HEK293 (cell line): Measurements from ENCODE around the gene ZNF423.

Source experiments
- CTCF ChIA-PET: fragments of 350-600 bp; formaldehyde crosslinking; extraction: SDS; loops from one replicate; lab custom pipeline; 2021; ENCODE audit warnings: antibody characterized with exemption; lab: Yijun Ruan, JAX
- POLR2A ChIA-PET: fragments of 300-600 bp; formaldehyde crosslinking; extraction: SDS; loops from one replicate; lab custom pipeline; 2020; ENCODE audit warnings: antibody characterized with exemption, inconsistent platforms; lab: Yijun Ruan, JAX
- H3K27ac ChIP-seq: fragments of 200-500 bp; sonication (Bioruptor generic); 2 replicates; pipeline ENCODE4 v1.5.1; 2014; ENCODE audit warnings: low read depth, low read length, control low read depth, inconsistent platforms; ENCODE audit errors: extremely low read depth
- H3K36me3 ChIP-seq, 2 experiments: fragments of 200-500 bp in 1 of 2; sonication (Bioruptor generic) in 1 of 2; 1 replicate in 1 of 2; 2 replicates in 1 of 2; pipeline ENCODE4 v1.5.1; 2014 to 2017; ENCODE audit warnings: inconsistent platforms in 2 of 2, low read length in 2 of 2; ENCODE audit not compliant: control insufficient read depth in 2 of 2, insufficient read depth in 1 of 2
- H3K4me1 ChIP-seq: fragments of 200-500 bp; sonication (Bioruptor generic); 2 replicates; pipeline ENCODE4 v1.5.1; 2014; ENCODE audit warnings: mild to moderate bottlenecking, low read length, inconsistent platforms; ENCODE audit not compliant: control insufficient read depth, insufficient read depth
- H3K4me3 ChIP-seq: 2 replicates; pipeline ENCODE4 v1.5.1; 2011; ENCODE audit warnings: low read depth, mild to moderate bottlenecking, control low read depth, low read length, moderate library complexity
- H3K9me3 ChIP-seq: fragments of 200-500 bp; sonication (Bioruptor generic); 2 replicates; pipeline ENCODE4 v1.5.1; 2014; ENCODE audit warnings: low read depth, low read length, inconsistent platforms; ENCODE audit not compliant: control insufficient read depth, insufficient read depth
- MEIS1 ChIP-seq: sonication (generic); formaldehyde crosslinking; IDR thresholded peaks from 2 replicates; pipeline ENCODE4 v1.8.1; 2022; ENCODE audit warnings: missing genetic modification reagents, mild to moderate bottlenecking, borderline replicate concordance
- SETDB1 ChIP-seq: IDR thresholded peaks from one replicate; pipeline ENCODE4 v1.6.1; 2017; ENCODE audit warnings: mild to moderate bottlenecking, low read length, moderate library complexity, mixed read lengths; ENCODE audit not compliant: insufficient read length
- ZNF155 ChIP-seq: fragments of 450-650 bp; formaldehyde crosslinking; IDR thresholded peaks from 2 replicates; pipeline ENCODE4 v1.5.1; 2016; ENCODE audit warnings: missing biosample characterization, missing genetic modification characterization
- ZNF169 ChIP-seq: fragments of 450-650 bp; formaldehyde crosslinking; IDR thresholded peaks from 2 replicates; pipeline ENCODE4 v1.5.1; 2016; ENCODE audit warnings: missing biosample characterization, missing genetic modification characterization
- ZNF202 ChIP-seq: fragments of 450-650 bp; formaldehyde crosslinking; IDR thresholded peaks from 2 replicates; pipeline ENCODE4 v1.5.1; 2016; ENCODE audit warnings: missing biosample characterization, missing genetic modification characterization, borderline replicate concordance
- ZNF311 ChIP-seq: fragments of 450-650 bp; formaldehyde crosslinking; IDR thresholded peaks from 2 replicates; pipeline ENCODE4 v1.5.1; 2017; ENCODE audit warnings: missing biosample characterization, missing genetic modification characterization, borderline replicate concordance
- ZNF423 ChIP-seq: fragments of 450-650 bp; formaldehyde crosslinking; IDR thresholded peaks from 2 replicates; pipeline ENCODE4 v1.5.1; 2016; ENCODE audit warnings: missing biosample characterization, missing genetic modification characterization
- ZNF510 ChIP-seq: fragments of 450-650 bp; formaldehyde crosslinking; IDR thresholded peaks from 2 replicates; pipeline ENCODE4 v1.5.1; 2018; ENCODE audit warnings: mild to moderate bottlenecking, missing genetic modification characterization, missing biosample characterization; ENCODE audit not compliant: insufficient replicate concordance
- ZNF521 ChIP-seq: fragments of 450-650 bp; formaldehyde crosslinking; IDR thresholded peaks from 2 replicates; pipeline ENCODE4 v1.5.1; 2017; ENCODE audit warnings: missing biosample characterization, mild to moderate bottlenecking, missing genetic modification characterization
- ZNF660 ChIP-seq: fragments of 450-650 bp; IDR thresholded peaks from 2 replicates; pipeline ENCODE4 v1.5.1; 2018; ENCODE audit warnings: missing biosample characterization, mild to moderate bottlenecking, missing genetic modification characterization
- ZSCAN16 ChIP-seq: fragments of 450-650 bp; formaldehyde crosslinking; IDR thresholded peaks from 2 replicates; pipeline ENCODE4 v1.5.1; 2016; ENCODE audit warnings: missing biosample characterization, missing genetic modification characterization
- TF ChIP-seq, protein P1 (sequence below): fragments of 450-650 bp; formaldehyde crosslinking; conservative IDR thresholded peaks from 2 replicates; pipeline ENCODE4 v1.5.1; 2016; ENCODE audit warnings: low read depth, missing biosample characterization, missing genetic modification characterization
- TF ChIP-seq, protein P2 (sequence below): fragments of 450-650 bp; formaldehyde crosslinking; IDR thresholded peaks from 2 replicates; pipeline ENCODE4 v1.5.1; 2016; ENCODE audit warnings: missing biosample characterization, missing genetic modification characterization
- TF ChIP-seq, protein P3 (sequence below): fragments of 450-650 bp; formaldehyde crosslinking; IDR thresholded peaks from 2 replicates; pipeline ENCODE4 v1.5.1; 2016; ENCODE audit warnings: missing biosample characterization, missing genetic modification characterization
- TF ChIP-seq, protein P4 (sequence below): fragments of 450-650 bp; formaldehyde crosslinking; IDR thresholded peaks from 2 replicates; pipeline ENCODE4; 2016; ENCODE audit warnings: missing biosample characterization, missing genetic modification characterization
- TF ChIP-seq, protein P5 (sequence below): fragments of 450-650 bp; formaldehyde crosslinking; IDR thresholded peaks from 2 replicates; pipeline ENCODE4 v1.5.1; 2016; ENCODE audit warnings: missing biosample characterization, missing genetic modification characterization

ZNF423 gene

DNA sequence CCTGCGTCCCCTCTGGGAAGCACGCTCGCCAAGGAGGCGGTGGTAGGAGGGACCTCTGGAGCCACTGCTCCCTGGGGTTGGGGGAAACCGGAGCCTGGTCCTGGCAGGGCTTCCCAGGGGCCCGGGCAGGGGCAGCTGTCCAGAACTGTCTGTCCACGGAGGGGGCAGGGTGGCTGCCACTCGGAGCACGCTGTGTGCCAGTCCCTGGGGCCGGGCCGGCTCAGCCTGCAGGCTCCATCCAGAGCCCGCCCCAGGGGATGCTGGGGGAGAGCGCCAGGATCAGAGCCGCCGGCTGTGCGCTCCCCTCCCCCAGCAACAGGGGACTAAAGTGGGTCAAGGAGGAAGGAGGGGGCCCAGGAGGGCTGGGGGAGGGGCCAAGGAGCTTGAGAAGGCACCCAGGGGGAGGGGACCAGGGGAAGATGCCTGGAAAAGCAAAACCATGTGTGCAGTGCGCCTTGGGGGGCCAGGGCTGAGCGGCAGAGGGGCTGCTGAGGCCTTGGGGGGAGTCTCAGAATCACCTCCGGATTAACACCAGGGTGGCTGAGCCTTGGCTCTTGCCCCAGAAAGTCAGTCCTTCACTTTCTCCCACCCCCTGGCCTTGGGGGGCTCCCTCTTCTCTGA, 21.3 kb downstream of the ZNF423 start:
- POLR2A ChIA-PET, result no interaction called here
- H3K4me1 ChIP-seq, result no peaks in the 10 kb centered on the region

More for the DNA sequence above, 21.3 kb downstream of the ZNF423 start:
- no peaks in the 10 kb centered on the region for H3K36me3 ChIP-seq
- H3K4me3 ChIP-seq, result no peak overlapping the region
- H3K27ac ChIP-seq, result no peak overlapping the region
- no peaks in the 10 kb centered on the region for H3K9me3 ChIP-seq
- CTCF ChIA-PET, result no interaction called here
- TF ChIP-seq, protein P1, sequence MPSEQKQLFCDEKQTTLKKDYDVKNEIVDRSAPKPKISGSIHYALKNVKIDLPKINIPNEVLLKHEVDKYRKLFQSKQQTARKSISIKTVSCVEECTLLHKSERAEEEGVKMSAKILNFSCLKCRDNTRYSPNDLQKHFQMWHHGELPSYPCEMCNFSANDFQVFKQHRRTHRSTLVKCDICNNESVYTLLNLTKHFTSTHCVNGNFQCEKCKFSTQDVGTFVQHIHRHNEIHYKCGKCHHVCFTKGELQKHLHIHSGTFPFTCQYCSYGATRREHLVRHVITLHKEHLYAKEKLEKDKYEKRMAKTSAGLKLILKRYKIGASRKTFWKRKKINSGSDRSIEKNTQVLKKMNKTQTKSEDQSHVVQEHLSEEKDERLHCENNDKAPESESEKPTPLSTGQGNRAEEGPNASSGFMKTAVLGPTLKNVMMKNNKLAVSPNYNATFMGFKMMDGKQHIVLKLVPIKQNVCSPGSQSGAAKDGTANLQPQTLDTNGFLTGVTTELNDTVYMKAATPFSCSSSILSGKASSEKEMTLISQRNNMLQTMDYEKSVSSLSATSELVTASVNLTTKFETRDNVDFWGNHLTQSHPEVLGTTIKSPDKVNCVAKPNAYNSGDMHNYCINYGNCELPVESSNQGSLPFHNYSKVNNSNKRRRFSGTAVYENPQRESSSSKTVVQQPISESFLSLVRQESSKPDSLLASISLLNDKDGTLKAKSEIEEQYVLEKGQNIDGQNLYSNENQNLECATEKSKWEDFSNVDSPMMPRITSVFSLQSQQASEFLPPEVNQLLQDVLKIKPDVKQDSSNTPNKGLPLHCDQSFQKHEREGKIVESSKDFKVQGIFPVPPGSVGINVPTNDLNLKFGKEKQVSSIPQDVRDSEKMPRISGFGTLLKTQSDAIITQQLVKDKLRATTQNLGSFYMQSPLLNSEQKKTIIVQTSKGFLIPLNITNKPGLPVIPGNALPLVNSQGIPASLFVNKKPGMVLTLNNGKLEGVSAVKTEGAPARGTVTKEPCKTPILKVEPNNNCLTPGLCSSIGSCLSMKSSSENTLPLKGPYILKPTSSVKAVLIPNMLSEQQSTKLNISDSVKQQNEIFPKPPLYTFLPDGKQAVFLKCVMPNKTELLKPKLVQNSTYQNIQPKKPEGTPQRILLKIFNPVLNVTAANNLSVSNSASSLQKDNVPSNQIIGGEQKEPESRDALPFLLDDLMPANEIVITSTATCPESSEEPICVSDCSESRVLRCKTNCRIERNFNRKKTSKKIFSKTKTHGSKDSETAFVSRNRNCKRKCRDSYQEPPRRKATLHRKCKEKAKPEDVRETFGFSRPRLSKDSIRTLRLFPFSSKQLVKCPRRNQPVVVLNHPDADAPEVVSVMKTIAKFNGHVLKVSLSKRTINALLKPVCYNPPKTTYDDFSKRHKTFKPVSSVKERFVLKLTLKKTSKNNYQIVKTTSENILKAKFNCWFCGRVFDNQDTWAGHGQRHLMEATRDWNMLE (tag by site-specific recombination), result no peak
- TF ChIP-seq MEIS1 (no peak), SETDB1 (no peak), ZNF169 (tag by site-specific recombination) (no peak), ZNF660 (no peak), ZNF510 (no peak), ZNF423 (no peak), ZNF521 (tag by site-specific recombination) (no peak), ZNF155 (no peak), ZNF202 (no peak), ZNF311 (tag by site-specific recombination) (no peak), ZSCAN16 (tag by site-specific recombination) (no peak)
- TF ChIP-seq, protein P2, sequence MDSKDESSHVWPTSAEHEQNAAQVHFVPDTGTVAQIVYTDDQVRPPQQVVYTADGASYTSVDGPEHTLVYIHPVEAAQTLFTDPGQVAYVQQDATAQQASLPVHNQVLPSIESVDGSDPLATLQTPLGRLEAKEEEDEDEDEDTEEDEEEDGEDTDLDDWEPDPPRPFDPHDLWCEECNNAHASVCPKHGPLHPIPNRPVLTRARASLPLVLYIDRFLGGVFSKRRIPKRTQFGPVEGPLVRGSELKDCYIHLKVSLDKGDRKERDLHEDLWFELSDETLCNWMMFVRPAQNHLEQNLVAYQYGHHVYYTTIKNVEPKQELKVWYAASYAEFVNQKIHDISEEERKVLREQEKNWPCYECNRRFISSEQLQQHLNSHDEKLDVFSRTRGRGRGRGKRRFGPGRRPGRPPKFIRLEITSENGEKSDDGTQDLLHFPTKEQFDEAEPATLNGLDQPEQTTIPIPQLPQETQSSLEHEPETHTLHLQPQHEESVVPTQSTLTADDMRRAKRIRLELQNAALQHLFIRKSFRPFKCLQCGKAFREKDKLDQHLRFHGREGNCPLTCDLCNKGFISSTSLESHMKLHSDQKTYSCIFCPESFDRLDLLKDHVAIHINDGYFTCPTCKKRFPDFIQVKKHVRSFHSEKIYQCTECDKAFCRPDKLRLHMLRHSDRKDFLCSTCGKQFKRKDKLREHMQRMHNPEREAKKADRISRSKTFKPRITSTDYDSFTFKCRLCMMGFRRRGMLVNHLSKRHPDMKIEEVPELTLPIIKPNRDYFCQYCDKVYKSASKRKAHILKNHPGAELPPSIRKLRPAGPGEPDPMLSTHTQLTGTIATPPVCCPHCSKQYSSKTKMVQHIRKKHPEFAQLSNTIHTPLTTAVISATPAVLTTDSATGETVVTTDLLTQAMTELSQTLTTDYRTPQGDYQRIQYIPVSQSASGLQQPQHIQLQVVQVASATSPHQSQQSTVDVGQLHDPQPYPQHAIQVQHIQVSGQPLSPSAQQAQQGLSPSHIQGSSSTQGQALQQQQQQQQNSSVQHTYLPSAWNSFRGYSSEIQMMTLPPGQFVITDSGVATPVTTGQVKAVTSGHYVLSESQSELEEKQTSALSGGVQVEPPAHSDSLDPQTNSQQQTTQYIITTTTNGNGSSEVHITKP (tag by site-specific recombination), result no peak
- TF ChIP-seq, protein P3, sequence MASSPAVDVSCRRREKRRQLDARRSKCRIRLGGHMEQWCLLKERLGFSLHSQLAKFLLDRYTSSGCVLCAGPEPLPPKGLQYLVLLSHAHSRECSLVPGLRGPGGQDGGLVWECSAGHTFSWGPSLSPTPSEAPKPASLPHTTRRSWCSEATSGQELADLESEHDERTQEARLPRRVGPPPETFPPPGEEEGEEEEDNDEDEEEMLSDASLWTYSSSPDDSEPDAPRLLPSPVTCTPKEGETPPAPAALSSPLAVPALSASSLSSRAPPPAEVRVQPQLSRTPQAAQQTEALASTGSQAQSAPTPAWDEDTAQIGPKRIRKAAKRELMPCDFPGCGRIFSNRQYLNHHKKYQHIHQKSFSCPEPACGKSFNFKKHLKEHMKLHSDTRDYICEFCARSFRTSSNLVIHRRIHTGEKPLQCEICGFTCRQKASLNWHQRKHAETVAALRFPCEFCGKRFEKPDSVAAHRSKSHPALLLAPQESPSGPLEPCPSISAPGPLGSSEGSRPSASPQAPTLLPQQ, result no peak
- TF ChIP-seq, protein P4, sequence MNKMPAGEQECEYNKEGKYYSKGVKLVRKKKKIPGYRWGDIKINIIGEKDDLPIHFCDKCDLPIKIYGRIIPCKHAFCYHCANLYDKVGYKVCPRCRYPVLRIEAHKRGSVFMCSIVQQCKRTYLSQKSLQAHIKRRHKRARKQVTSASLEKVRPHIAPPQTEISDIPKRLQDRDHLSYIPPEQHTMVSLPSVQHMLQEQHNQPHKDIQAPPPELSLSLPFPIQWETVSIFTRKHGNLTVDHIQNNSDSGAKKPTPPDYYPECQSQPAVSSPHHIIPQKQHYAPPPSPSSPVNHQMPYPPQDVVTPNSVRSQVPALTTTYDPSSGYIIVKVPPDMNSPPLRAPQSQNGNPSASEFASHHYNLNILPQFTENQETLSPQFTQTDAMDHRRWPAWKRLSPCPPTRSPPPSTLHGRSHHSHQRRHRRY, result no peak
- TF ChIP-seq, protein P5, sequence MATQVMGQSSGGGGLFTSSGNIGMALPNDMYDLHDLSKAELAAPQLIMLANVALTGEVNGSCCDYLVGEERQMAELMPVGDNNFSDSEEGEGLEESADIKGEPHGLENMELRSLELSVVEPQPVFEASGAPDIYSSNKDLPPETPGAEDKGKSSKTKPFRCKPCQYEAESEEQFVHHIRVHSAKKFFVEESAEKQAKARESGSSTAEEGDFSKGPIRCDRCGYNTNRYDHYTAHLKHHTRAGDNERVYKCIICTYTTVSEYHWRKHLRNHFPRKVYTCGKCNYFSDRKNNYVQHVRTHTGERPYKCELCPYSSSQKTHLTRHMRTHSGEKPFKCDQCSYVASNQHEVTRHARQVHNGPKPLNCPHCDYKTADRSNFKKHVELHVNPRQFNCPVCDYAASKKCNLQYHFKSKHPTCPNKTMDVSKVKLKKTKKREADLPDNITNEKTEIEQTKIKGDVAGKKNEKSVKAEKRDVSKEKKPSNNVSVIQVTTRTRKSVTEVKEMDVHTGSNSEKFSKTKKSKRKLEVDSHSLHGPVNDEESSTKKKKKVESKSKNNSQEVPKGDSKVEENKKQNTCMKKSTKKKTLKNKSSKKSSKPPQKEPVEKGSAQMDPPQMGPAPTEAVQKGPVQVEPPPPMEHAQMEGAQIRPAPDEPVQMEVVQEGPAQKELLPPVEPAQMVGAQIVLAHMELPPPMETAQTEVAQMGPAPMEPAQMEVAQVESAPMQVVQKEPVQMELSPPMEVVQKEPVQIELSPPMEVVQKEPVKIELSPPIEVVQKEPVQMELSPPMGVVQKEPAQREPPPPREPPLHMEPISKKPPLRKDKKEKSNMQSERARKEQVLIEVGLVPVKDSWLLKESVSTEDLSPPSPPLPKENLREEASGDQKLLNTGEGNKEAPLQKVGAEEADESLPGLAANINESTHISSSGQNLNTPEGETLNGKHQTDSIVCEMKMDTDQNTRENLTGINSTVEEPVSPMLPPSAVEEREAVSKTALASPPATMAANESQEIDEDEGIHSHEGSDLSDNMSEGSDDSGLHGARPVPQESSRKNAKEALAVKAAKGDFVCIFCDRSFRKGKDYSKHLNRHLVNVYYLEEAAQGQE (tag by site-specific recombination), result no peak
- TF ChIP-seq, all 188 proteins: peak for 0
